ENCODE results near the gene AKAP12. TPM values are rescaled to one million over a fixed set of nuclear protein-coding genes. Genes with fewer than 3 reads are reported as not detected.
A peak's percentile ranks its signal among the peaks of the same experiment; 100 is the strongest.

Gene AKAP12
- total RNA-seq, 1 donor from 2014 or later = 53.9 TPM

- Histone ChIP-seq H3K4me1 (peaks cover 0 to 12% of the 10 kb centered on the region in 2 donors), H3K27ac (no peak overlapping the region), H3K4me3 (no peak overlapping the region), H3K36me3 (no peaks in the 10 kb centered on the region), H3K9me3 (no peaks in the 10 kb centered on the region), H3K27me3 (no peaks in the 10 kb centered on the region)
- intact Hi-C loops (cut with DNase I) = no loop called here
- TF ChIP-seq CTCF (IDR thresholded peaks at IDR 0.05) = no peak
- DNase-seq (ENCODE audit: low spot score in 2 of 2) = no peak
Observed at GRCh38 chr6:151257985-151258445, 18.2 kb downstream of the AKAP12 start.

GRCh38 chr6:151260205-151260604, 20.4 kb downstream of the AKAP12 start:
- H3K4me3 ChIP-seq = no peak overlapping the region
- no peak for DNase-seq (ENCODE audit: low spot score in 2 of 2)
- intact Hi-C loops (cut with DNase I) = no loop called here
- no peaks in the 10 kb centered on the region for H3K27me3 ChIP-seq
- no peak overlapping the region for H3K27ac ChIP-seq
- H3K9me3 ChIP-seq = no peaks in the 10 kb centered on the region
- H3K4me1 ChIP-seq = peaks cover 0 to 12% of the 10 kb centered on the region in 2 donors
- H3K36me3 ChIP-seq = no peaks in the 10 kb centered on the region
- TF ChIP-seq CTCF (IDR thresholded peaks at IDR 0.05) = no peak

GRCh38 chr6:151263035-151263434, 23.3 kb downstream of the AKAP12 start:
- Histone ChIP-seq H3K36me3 (no peaks in the 10 kb centered on the region), H3K4me1 (peaks cover 0 to 6% of the 10 kb centered on the region in 2 donors), H3K27me3 (no peaks in the 10 kb centered on the region), H3K27ac (no peak overlapping the region), H3K4me3 (no peak overlapping the region), H3K9me3 (no peaks in the 10 kb centered on the region)
- peak in 1 of 2 donors; percentile 33 for DNase-seq (ENCODE audit: low spot score in 2 of 2)
- no peak for TF ChIP-seq CTCF (IDR thresholded peaks at IDR 0.05)
- intact Hi-C loops (cut with DNase I) = no loop called here

- Histone ChIP-seq H3K27ac (no peak overlapping the region), H3K4me3 (no peak overlapping the region), H3K36me3 (no peaks in the 10 kb centered on the region), H3K4me1 (no peaks in the 10 kb centered on the region), H3K27me3 (no peaks in the 10 kb centered on the region), H3K9me3 (no peaks in the 10 kb centered on the region)
- no peak for TF ChIP-seq CTCF (IDR thresholded peaks at IDR 0.05)
- intact Hi-C loops (cut with DNase I) = no loop called here
- peak in 1 of 2 donors; percentile 49 for DNase-seq (ENCODE audit: low spot score in 2 of 2)
Observed at GRCh38 chr6:151263967-151264366, 24.2 kb downstream of the AKAP12 start.

GRCh38 chr6:151265282-151265681, 25.5 kb downstream of the AKAP12 start:
- Histone ChIP-seq H3K27me3 (no peaks in the 10 kb centered on the region), H3K9me3 (no peaks in the 10 kb centered on the region), H3K36me3 (no peaks in the 10 kb centered on the region), H3K4me3 (no peak overlapping the region), H3K27ac (no peak overlapping the region), H3K4me1 (no peaks in the 10 kb centered on the region)
- DNase-seq (ENCODE audit: low spot score in 2 of 2) = no peak
- intact Hi-C loops (cut with DNase I) = no loop called here
- TF ChIP-seq CTCF (IDR thresholded peaks at IDR 0.05) = no peak
